GM12878 (cell line): ENCODE data around the gene NES. TPM values are rescaled to one million over a fixed set of nuclear protein-coding genes. Genes with fewer than 3 reads are reported as not detected.

Experiments
- ATAC-seq: fragments of 200-7000 bp; cut with Tn5 transposase; 3 replicates; pipeline ENCODE4 v1.9.1; 2020; ENCODE audit warnings: mild to moderate bottlenecking, moderate library complexity
- BruUV-seq: library from RNA; stranded (reverse); fragments of 400-500 nt; replicated peaks from 2 replicates; lab custom pipeline; 2021; lab: Mats Ljungman, UMichigan
- CTCF ChIA-PET: fragments of 300-600 bp; sonication (Branson Sonifier 250); formaldehyde crosslinking; extraction: SDS; loops from one replicate; lab custom pipeline; 2021; ENCODE audit warnings: inconsistent platforms; lab: Yijun Ruan, JAX
- POLR2A ChIA-PET: fragments of 350-600 bp; formaldehyde crosslinking; extraction: SDS; loops from one replicate; lab custom pipeline; 2021; ENCODE audit warnings: inconsistent platforms; lab: Charles Lee
- RAD21 ChIA-PET: fragments of 300-600 bp; sonication (Branson Sonifier 250); formaldehyde crosslinking; loops from one replicate; lab custom pipeline; 2023; ENCODE audit warnings: antibody characterized with exemption; ENCODE audit not compliant: unreplicated experiment; lab: Charles Lee
- SMC1A ChIA-PET: fragments of 300-600 bp; sonication (Branson Sonifier 250); formaldehyde crosslinking; loops from one replicate; lab custom pipeline; 2023; ENCODE audit not compliant: unreplicated experiment, uncharacterized antibody; lab: Charles Lee
- DNase-seq: peaks from one replicate; pipeline ENCODE4 v3.0.0-alpha.2; 2011; ENCODE audit warnings: low read depth, low spot score
- FAIRE-seq: peaks from 3 replicates; lab custom pipeline; 2011; peaks lifted over from hg19 to GRCh38; lab: Jason Lieb, UNC
- H2AFZ ChIP-seq: 2 replicates; pipeline ENCODE4 v1.6.0; 2011; ENCODE audit warnings: low read depth, low read length, control low read depth; ENCODE audit not compliant: control insufficient read depth
- H3K27ac ChIP-seq: 2 replicates; pipeline ENCODE4 v1.5.1; 2011; ENCODE audit warnings: control low read depth; ENCODE audit not compliant: control insufficient read depth, insufficient read depth
- H3K27me3 ChIP-seq, 2 experiments: replicated peaks in 1 of 2; 2 replicates each; pipeline versions ENCODE4 v1.6.0 to v1.6.1; 2011; ENCODE audit warnings: low read length in 1 of 2; ENCODE audit not compliant: control insufficient read depth in 2 of 2, insufficient read depth in 2 of 2
- H3K36me3 ChIP-seq, 2 experiments: 2 replicates each; pipeline ENCODE4 v1.5.1; 2011; ENCODE audit warnings: low read length in 1 of 2; ENCODE audit not compliant: control insufficient read depth in 2 of 2, insufficient read depth in 2 of 2
- H3K4me1 ChIP-seq: 2 replicates; pipeline ENCODE4 v1.6.1; 2011; ENCODE audit warnings: mild to moderate bottlenecking, low read length, moderate library complexity, mixed read lengths; ENCODE audit not compliant: control insufficient read depth, insufficient read depth
- H3K4me2 ChIP-seq: 2 replicates; pipeline ENCODE4 v1.6.0; 2011; ENCODE audit warnings: control low read depth; ENCODE audit not compliant: control insufficient read depth, insufficient read depth
- H3K4me3 ChIP-seq: fragments of 200-600 bp; sonication (generic); 2 replicates; pipeline ENCODE4 v1.5.1; 2016
- H3K79me2 ChIP-seq: 2 replicates; pipeline ENCODE4 v1.6.0; 2011; ENCODE audit warnings: low read length; ENCODE audit not compliant: control insufficient read depth, insufficient read depth
- H3K9ac ChIP-seq: 2 replicates; pipeline ENCODE4 v1.8.0; 2011; ENCODE audit warnings: low read length, control low read depth, mixed read lengths; ENCODE audit not compliant: control insufficient read depth, insufficient read depth
- H3K9me3 ChIP-seq: replicated peaks from 3 replicates; pipeline ENCODE4 v1.5.1; 2011; ENCODE audit warnings: mild to moderate bottlenecking, low read length; ENCODE audit not compliant: control insufficient read depth, insufficient read depth
- H4K20me1 ChIP-seq: 2 replicates; pipeline ENCODE4 v1.6.0; 2011; ENCODE audit not compliant: control insufficient read depth, insufficient read depth
- BCL3 ChIP-seq: IDR thresholded peaks from 2 replicates; pipeline ENCODE4 v1.6.1; 2011; ENCODE audit warnings: borderline replicate concordance, low read depth, mild to moderate bottlenecking, moderate library complexity, low read length; ENCODE audit not compliant: insufficient read depth, poor library complexity, severe bottlenecking
- CEBPB ChIP-seq, 2 experiments: fragments of 150-350 bp in 1 of 2; IDR thresholded peaks; 2 replicates each; pipeline ENCODE4 v1.6.1; 2012 to 2014; ENCODE audit warnings: low read depth in 2 of 2, low read length in 2 of 2, borderline replicate concordance in 1 of 2, inconsistent platforms in 1 of 2
- CHD1 ChIP-seq: IDR thresholded peaks from 2 replicates; pipeline ENCODE4 v1.6.1; 2012; ENCODE audit warnings: low read depth, low read length, improper control_type of control experiment
- CHD2 ChIP-seq: IDR thresholded peaks from 2 replicates; pipeline ENCODE4 v1.6.1; 2011; ENCODE audit warnings: low read depth, low read length, improper control_type of control experiment, borderline replicate concordance
- KDM1A ChIP-seq: fragments of 200-600 bp; sonication (generic); IDR thresholded peaks from 2 replicates; pipeline ENCODE4 v1.6.1; 2016; ENCODE audit warnings: borderline replicate concordance
- MXI1 ChIP-seq: fragments of 150-350 bp; IDR thresholded peaks from 2 replicates; pipeline ENCODE4 v1.6.1; 2011; ENCODE audit warnings: low read depth, mild to moderate bottlenecking, inconsistent platforms, low read length, improper control_type of control experiment
- RCOR1 ChIP-seq: conservative IDR thresholded peaks from 2 replicates; pipeline ENCODE4 v1.6.1; 2012; ENCODE audit warnings: low read depth, low read length, improper control_type of control experiment
- SIX5 ChIP-seq: IDR thresholded peaks from 2 replicates; pipeline ENCODE4 v1.6.1; 2011; ENCODE audit warnings: mild to moderate bottlenecking, low read depth, low read length, moderate library complexity; ENCODE audit not compliant: severe bottlenecking
- TBL1XR1 ChIP-seq: IDR thresholded peaks from 2 replicates; pipeline ENCODE4 v1.6.1; 2012; ENCODE audit warnings: low read depth, low read length, improper control_type of control experiment
- WGBS: methylation state at CpG from one replicate; pipeline ENCODE4 v1.1.6; 2016; ENCODE audit warnings: low lambda C conversion rate; ENCODE audit not compliant: insufficient replicate concordance, insufficient coverage; ENCODE audit errors: missing lambda C conversion rate; 5-methylcytosine and 5-hydroxymethylcytosine counted together
- in situ Hi-C: fragments of 300-500 bp; cut with MboI; formaldehyde crosslinking; loops from 9 replicates; pipeline ENCODE4 v1.14.3; 2018; ENCODE audit warnings: mixed read lengths
- intact Hi-C: fragments of 100-400 bp; cut with micrococcal nuclease; formaldehyde crosslinking; loops from one replicate; pipeline ENCODE4 v1.14.2; 2022; ENCODE audit not compliant: unreplicated experiment
- polyA plus RNA-seq, 11 experiments: library from polyadenylated mRNA; depleted of rRNA in 4 of 11; unstranded in 6 of 11; stranded (reverse) in 5 of 11; fragments of >200 nt; fragmentation: Nextera tagmentation in 4 of 11; fragmentation: Illumina TruSeq in 1 of 11; extraction: Ambion mirVana in 4 of 11; extraction: Trizol in 1 of 11; gene quantifications; 1 replicate in 1 of 11; 2 replicates in 10 of 11; pipeline versions ENCODE4 v1.2.1 to v1.2.3, GENCODE V29; 2011 to 2016; ENCODE audit warnings: inconsistent platforms in 2 of 11, missing spikeins in 2 of 11, low read depth in 1 of 11
- total RNA-seq, 4 experiments: library from RNA; depleted of rRNA in 3 of 4; stranded (reverse); fragments of >200 nt in 3 of 4; fragmentation: Illumina TruSeq in 1 of 4; extraction: Trizol in 1 of 4; gene quantifications; 2 replicates each; pipeline versions ENCODE4 v1.2.1 to v1.2.3, GENCODE V29; 2013 to 2021
- TF ChIP-seq, protein P1 (sequence below): fragments of 450-650 bp; conservative IDR thresholded peaks from 2 replicates; pipeline ENCODE4 v1.6.1; 2017; ENCODE audit warnings: mild to moderate bottlenecking, moderate library complexity

NES gene
- total and polyA plus RNA-seq, 10 of the 15 experiments (the other 5 are each of a cell fraction or from before 2014, with no cell fraction given) = under 0.01 to 0.15 (median 0.02) TPM; not detected in 4

DNA sequence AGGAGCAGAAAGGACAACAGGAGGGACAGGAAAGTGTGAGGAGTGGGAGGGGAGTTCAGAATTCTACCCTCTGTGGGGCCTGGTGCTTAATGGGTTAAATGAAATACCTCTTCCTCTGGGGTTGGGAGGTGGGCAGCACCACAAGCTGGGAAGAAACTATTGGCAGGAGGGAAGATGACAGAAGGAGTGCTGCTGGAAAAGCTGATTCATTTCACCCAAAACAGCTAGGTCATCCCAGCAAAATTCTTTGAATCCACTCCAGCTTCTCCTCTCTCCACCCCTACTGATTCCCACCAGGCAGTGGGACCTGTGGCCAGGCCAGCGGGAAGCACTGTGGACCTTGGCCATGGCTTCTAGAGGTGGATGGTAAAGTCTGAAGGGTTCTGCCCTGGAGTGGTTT, 22.5 kb downstream of the NES start:
- RAD21 ChIA-PET = interaction anchor here (0.9 to 1.9 kb wide), 3 partner anchors 27 to 31 kb away, joined by 3 to 9 read pairs (median 5); no protein-coding TSS in a partner anchor
- Histone ChIP-seq H3K4me1 (peaks cover 30% of the 10 kb centered on the region), H4K20me1 (peaks cover 8% of the 10 kb centered on the region; the same call in 1 of the 2 replicates), H3K4me3 (no peak overlapping the region), H3K79me2 (peaks cover 10% of the 10 kb centered on the region), H3K9ac (no peak overlapping the region), H3K27me3 (0 out of 4 replicates have a peak, but pooled peaks cover 0 to 2% of the 10 kb centered on the region in 2 experiments), H3K36me3 (no peaks in the 10 kb centered on the region), H2AFZ (no peak overlapping the region), H3K9me3 (no peaks in the 10 kb centered on the region), H3K4me2 (no peak overlapping the region), H3K27ac (no peak overlapping the region)
- CTCF ChIA-PET = interaction anchor here (0.7 to 8.3 kb wide), 4 partner anchors 11 to 280 kb away, joined by 3 to 208 read pairs (median 4); no protein-coding TSS in a partner anchor
- BruUV-seq = no TSS peak
- DNase-seq (no peak), ATAC-seq (no peak), FAIRE-seq (no peak)
- intact Hi-C loops = no loop called here
- WGBS = 54% methylated on average over 1 of the region's 1 CpG
- SMC1A ChIA-PET = interaction anchor here (0.5 to 2.0 kb wide), 7 partner anchors 24 to 1164 kb away, joined by 3 to 7 read pairs (median 3); no protein-coding TSS in a partner anchor
- POLR2A ChIA-PET = interaction anchor here (1.3 kb wide), 1 partner anchor 10 kb away, joined by 4 read pairs; no protein-coding TSS in a partner anchor
- TF ChIP-seq TBL1XR1 = no peak
- no peak for TF ChIP-seq KDM1A
- TF ChIP-seq RCOR1 = no peak
- no peak for TF ChIP-seq SIX5
- TF ChIP-seq CHD2 = no peak
- TF ChIP-seq CEBPB (IDR thresholded peaks at IDR 0.05; ENCODE audit: borderline replicate concordance in 1 of 2, low read depth in 2 of 2, low read length in 2 of 2) = no peak
- TF ChIP-seq MXI1 = no peak
- TF ChIP-seq, protein P1, sequence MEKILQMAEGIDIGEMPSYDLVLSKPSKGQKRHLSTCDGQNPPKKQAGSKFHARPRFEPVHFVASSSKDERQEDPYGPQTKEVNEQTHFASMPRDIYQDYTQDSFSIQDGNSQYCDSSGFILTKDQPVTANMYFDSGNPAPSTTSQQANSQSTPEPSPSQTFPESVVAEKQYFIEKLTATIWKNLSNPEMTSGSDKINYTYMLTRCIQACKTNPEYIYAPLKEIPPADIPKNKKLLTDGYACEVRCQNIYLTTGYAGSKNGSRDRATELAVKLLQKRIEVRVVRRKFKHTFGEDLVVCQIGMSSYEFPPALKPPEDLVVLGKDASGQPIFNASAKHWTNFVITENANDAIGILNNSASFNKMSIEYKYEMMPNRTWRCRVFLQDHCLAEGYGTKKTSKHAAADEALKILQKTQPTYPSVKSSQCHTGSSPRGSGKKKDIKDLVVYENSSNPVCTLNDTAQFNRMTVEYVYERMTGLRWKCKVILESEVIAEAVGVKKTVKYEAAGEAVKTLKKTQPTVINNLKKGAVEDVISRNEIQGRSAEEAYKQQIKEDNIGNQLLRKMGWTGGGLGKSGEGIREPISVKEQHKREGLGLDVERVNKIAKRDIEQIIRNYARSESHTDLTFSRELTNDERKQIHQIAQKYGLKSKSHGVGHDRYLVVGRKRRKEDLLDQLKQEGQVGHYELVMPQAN = no peak
- no peak for TF ChIP-seq CHD1
- no peak for TF ChIP-seq BCL3
- in situ Hi-C loops = no loop called here
